ENCODE measurements around the gene GNAZ.

Gene GNAZ

DNA sequence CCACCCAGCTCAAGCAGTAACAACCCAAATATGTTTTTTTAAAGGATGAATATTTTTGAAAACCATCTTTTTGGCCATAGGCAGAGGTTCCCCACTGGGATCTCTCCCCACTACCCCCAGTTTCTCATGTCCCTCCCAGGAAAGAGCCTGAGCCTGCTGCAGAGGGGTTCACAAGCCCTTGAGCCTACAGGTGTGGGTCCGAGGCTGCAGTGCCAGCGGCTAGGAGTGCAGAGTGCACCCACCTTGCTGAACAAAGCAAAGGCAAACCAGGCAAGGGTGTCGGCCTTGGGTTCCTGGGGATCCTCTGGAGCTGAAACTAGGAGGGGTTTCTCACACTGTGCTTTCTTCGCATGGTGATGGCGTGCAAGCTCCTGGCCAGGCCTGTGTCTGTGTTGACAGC, 35.0 kb downstream of the GNAZ start:
- TF ChIP-seq POLR2AphosphoS5 (IDR thresholded peaks at IDR 0.05; ENCODE audit: low read depth) (no peak), SPI1 (IDR thresholded peaks at IDR 0.05; ENCODE audit: borderline replicate concordance, low read depth) (no peak), GABPA (IDR thresholded peaks at IDR 0.05; ENCODE audit: low read depth) (no peak)
- TF ChIP-seq, protein P1, sequence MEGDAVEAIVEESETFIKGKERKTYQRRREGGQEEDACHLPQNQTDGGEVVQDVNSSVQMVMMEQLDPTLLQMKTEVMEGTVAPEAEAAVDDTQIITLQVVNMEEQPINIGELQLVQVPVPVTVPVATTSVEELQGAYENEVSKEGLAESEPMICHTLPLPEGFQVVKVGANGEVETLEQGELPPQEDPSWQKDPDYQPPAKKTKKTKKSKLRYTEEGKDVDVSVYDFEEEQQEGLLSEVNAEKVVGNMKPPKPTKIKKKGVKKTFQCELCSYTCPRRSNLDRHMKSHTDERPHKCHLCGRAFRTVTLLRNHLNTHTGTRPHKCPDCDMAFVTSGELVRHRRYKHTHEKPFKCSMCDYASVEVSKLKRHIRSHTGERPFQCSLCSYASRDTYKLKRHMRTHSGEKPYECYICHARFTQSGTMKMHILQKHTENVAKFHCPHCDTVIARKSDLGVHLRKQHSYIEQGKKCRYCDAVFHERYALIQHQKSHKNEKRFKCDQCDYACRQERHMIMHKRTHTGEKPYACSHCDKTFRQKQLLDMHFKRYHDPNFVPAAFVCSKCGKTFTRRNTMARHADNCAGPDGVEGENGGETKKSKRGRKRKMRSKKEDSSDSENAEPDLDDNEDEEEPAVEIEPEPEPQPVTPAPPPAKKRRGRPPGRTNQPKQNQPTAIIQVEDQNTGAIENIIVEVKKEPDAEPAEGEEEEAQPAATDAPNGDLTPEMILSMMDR (IDR thresholded peaks at IDR 0.05; ENCODE audit: insufficient read depth, low read length), result no peak
- TF ChIP-seq, protein P2, sequence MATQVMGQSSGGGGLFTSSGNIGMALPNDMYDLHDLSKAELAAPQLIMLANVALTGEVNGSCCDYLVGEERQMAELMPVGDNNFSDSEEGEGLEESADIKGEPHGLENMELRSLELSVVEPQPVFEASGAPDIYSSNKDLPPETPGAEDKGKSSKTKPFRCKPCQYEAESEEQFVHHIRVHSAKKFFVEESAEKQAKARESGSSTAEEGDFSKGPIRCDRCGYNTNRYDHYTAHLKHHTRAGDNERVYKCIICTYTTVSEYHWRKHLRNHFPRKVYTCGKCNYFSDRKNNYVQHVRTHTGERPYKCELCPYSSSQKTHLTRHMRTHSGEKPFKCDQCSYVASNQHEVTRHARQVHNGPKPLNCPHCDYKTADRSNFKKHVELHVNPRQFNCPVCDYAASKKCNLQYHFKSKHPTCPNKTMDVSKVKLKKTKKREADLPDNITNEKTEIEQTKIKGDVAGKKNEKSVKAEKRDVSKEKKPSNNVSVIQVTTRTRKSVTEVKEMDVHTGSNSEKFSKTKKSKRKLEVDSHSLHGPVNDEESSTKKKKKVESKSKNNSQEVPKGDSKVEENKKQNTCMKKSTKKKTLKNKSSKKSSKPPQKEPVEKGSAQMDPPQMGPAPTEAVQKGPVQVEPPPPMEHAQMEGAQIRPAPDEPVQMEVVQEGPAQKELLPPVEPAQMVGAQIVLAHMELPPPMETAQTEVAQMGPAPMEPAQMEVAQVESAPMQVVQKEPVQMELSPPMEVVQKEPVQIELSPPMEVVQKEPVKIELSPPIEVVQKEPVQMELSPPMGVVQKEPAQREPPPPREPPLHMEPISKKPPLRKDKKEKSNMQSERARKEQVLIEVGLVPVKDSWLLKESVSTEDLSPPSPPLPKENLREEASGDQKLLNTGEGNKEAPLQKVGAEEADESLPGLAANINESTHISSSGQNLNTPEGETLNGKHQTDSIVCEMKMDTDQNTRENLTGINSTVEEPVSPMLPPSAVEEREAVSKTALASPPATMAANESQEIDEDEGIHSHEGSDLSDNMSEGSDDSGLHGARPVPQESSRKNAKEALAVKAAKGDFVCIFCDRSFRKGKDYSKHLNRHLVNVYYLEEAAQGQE (IDR thresholded peaks at IDR 0.05; ENCODE audit: insufficient replicate concordance, low read depth), result no peak
- no peak for DNase-seq (ENCODE audit: low read depth in 1 of 2, low spot score in 1 of 2)
- H3K4me3 ChIP-seq (replicated peaks; ENCODE audit: insufficient read depth, low read length), result no peak overlapping the region
- H3K27ac ChIP-seq (replicated peaks), result no peak overlapping the region
- no peaks in the 10 kb centered on the region for H3K27me3 ChIP-seq (ENCODE audit: insufficient read depth, poor library complexity, severe bottlenecking)

DNA sequence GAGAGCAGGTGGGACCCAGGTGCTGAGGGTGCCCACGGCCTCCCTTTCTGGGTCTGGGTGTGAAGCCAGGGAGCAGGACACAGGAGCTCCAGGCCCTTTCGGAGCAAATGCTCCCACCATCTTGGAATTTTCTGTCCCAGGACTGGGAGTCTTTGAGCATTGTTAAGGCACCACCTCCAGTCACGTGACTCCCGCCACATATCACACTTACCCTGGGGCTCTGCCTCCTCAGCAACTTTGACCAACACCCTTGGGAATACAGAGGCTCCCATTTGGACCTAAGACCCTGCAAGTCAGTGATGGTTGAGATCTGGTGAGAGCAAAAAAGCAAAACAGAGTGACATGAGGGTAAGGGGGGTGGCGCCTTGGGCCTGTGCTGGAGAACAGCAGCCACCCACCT, 35.6 kb downstream of the GNAZ start:
- Histone ChIP-seq H3K4me3 (replicated peaks; ENCODE audit: insufficient read depth, low read length) (no peak overlapping the region), H3K27ac (replicated peaks) (no peak overlapping the region), H3K27me3 (ENCODE audit: insufficient read depth, poor library complexity, severe bottlenecking) (no peaks in the 10 kb centered on the region)
- no peak for DNase-seq (ENCODE audit: low read depth in 1 of 2, low spot score in 1 of 2)
- no peak for TF ChIP-seq POLR2AphosphoS5 (IDR thresholded peaks at IDR 0.05; ENCODE audit: low read depth)
- TF ChIP-seq, protein P1 (IDR thresholded peaks at IDR 0.05; ENCODE audit: insufficient read depth, low read length), result no peak
- TF ChIP-seq SPI1 (IDR thresholded peaks at IDR 0.05; ENCODE audit: borderline replicate concordance, low read depth), result no peak
- TF ChIP-seq GABPA (IDR thresholded peaks at IDR 0.05; ENCODE audit: low read depth), result no peak
- TF ChIP-seq, protein P2 (IDR thresholded peaks at IDR 0.05; ENCODE audit: insufficient replicate concordance, low read depth), result no peak

DNA sequence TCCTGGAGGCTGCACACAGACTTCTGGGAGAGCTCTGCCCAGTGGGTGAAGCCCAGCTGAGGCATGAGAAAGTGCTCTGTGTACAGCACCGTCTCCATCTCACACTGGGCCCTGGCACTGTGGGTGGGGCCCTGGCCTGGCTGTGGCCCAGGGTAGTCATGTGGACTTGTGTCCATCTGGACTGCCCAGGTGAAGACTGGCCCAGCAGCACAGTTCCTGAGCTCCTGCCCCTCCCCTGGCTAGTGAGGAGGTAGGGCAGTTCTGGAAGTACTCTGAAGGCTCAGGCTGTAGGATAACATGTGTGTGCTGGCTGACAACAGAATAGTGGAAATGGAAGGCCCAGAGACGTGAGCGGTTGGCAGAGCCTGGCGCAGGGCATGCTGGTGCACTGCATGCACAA, 36.0 kb downstream of the GNAZ start:
- no peak overlapping the region for H3K4me3 ChIP-seq (replicated peaks; ENCODE audit: insufficient read depth, low read length)
- TF ChIP-seq POLR2AphosphoS5 (IDR thresholded peaks at IDR 0.05; ENCODE audit: low read depth) (no peak), GABPA (IDR thresholded peaks at IDR 0.05; ENCODE audit: low read depth) (no peak), SPI1 (IDR thresholded peaks at IDR 0.05; ENCODE audit: borderline replicate concordance, low read depth) (no peak)
- TF ChIP-seq, protein P1 (IDR thresholded peaks at IDR 0.05; ENCODE audit: insufficient read depth, low read length), result no peak
- TF ChIP-seq, protein P2 (IDR thresholded peaks at IDR 0.05; ENCODE audit: insufficient replicate concordance, low read depth), result no peak
- DNase-seq (ENCODE audit: low read depth in 1 of 2, low spot score in 1 of 2), result no peak
- H3K27me3 ChIP-seq (ENCODE audit: insufficient read depth, poor library complexity, severe bottlenecking), result no peaks in the 10 kb centered on the region
- no peak overlapping the region for H3K27ac ChIP-seq (replicated peaks)

Data from HL-60 (cell line).